Mammary epithelial cell (primary cell): ENCODE data around the gene CSTPP1.

ENCODE experiments used
- CTCF ChIP-seq, 2 donors: IDR thresholded peaks in 1 of 2; conservative IDR thresholded peaks in 1 of 2; 2 replicates each; pipeline ENCODE4 v1.5.1; 2011 to 2012; ENCODE audit warnings: inconsistent platforms in 2 of 2, low read length in 2 of 2, mild to moderate bottlenecking in 2 of 2, control low read depth in 1 of 2, low read depth in 1 of 2; ENCODE audit not compliant: insufficient read depth in 1 of 2; ENCODE audit errors: extremely low read depth in 1 of 2
- EZH2 ChIP-seq: IDR thresholded peaks from 2 replicates; pipeline ENCODE4 v1.6.1; 2012; ENCODE audit warnings: low read length, inconsistent platforms, borderline replicate concordance

- no peak for TF ChIP-seq CTCF (conservative IDR thresholded peaks at IDR 0.05 in 1 of 2, IDR thresholded peaks at IDR 0.05 in 1 of 2; ENCODE audit: extremely low read depth in 1 of 2, insufficient read depth in 1 of 2, low read depth in 1 of 2, low read length in 2 of 2)
- TF ChIP-seq EZH2 = no peak
These were observed 32.7 kb upstream of the CSTPP1 start for GRCh38 chr11:46903846-46904245.
